H1 (cell line): ENCODE measurements around the gene NT5M. TPM values are rescaled to one million over a fixed set of nuclear protein-coding genes. Genes with fewer than 3 reads are reported as not detected.

Experiments used
- ASH2L ChIP-seq: fragments of 200-600, 300-600 bp; sonication (generic); IDR thresholded peaks from one replicate; pipeline ENCODE4 v1.7.1; 2017; ENCODE audit warnings: low read length
- MAFK ChIP-seq: IDR thresholded peaks from 2 replicates; pipeline ENCODE4 v1.6.1; 2012; ENCODE audit warnings: low read depth, mild to moderate bottlenecking, improper control_type of control experiment, low read length
- NANOG ChIP-seq: IDR thresholded peaks from 2 replicates; pipeline ENCODE4 v1.6.1; 2011; ENCODE audit warnings: low read length, low read depth, mild to moderate bottlenecking, inconsistent platforms; ENCODE audit not compliant: insufficient read depth, poor library complexity, severe bottlenecking
- polyA plus RNA-seq, 7 experiments: library from polyadenylated mRNA; depleted of rRNA in 3 of 7; stranded (reverse) in 5 of 7; unstranded in 2 of 7; fragments of >200 nt in 5 of 7; fragments of 200-250 nt in 2 of 7; gene quantifications; 1 replicate in 5 of 7; 2 replicates in 1 of 7; 4 replicates in 1 of 7; pipeline versions ENCODE4 v1.2.1 to v1.2.3, GENCODE V29; 2011 to 2013; ENCODE audit warnings: missing spikeins in 2 of 7, mixed read lengths in 2 of 7
- total RNA-seq: library from RNA; stranded (reverse); fragmentation: NEBNext Ultra II Directional; extraction: Animal tissue kit (Norgen Biotek cat#: 25700); gene quantifications from 2 replicates; pipeline ENCODE4 v1.2.1, GENCODE V29; 2021

NT5M gene
- total and polyA plus RNA-seq, 2 of the 8 experiments (the other 6 are each of a cell fraction or from before 2014, with no cell fraction given), result 7.6 to 18.2 TPM

DNA sequence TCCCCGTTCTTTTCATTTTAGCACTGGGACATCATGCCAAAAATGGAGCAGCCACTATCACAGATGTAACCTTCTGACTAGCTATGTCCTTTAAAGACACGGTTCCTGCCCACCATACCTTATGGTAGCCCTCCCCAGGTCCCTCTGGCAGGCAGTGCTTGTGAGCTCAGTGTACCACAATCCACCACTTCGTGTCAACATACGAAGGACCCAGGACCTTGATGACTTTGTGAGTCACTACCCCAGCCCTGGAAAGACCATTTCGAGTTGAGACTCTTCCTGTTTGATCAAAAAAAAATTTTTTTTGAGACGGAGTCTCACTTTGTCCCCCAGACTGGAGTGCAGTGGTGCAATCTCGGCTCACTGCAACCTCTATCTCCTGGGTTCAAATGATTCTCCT lies 45.2 kb upstream of the NT5M start (continued):
- TF ChIP-seq ASH2L (no peak), NANOG (no peak), MAFK (no peak)
